Peyer's patch (tissue), 4 donors: ENCODE measurements around the gene FCGR3B.
"Not testable (repeated sequence)": the region's sequence is repeated elsewhere in the genome, so short reads cannot be mapped to it uniquely, and the experiment has no call there.

Experiments used
- POLR2A ChIP-seq, 2 donors: fragments of 450-650 bp; IDR thresholded peaks; one replicate each; pipeline ENCODE4 v1.5.1; 2017; ENCODE audit warnings: antibody characterized with exemption in 2 of 2, mild to moderate bottlenecking in 2 of 2, moderate library complexity in 2 of 2
- TF ChIP-seq, protein P1 (sequence below), 6 experiments: fragments of 450-650 bp in 4 of 6; fragments of 200-600 bp in 2 of 6; sonication (generic) in 1 of 6; IDR thresholded peaks; one replicate each; pipeline ENCODE4 v1.5.1; 2017 to 2019; ENCODE audit warnings: antibody characterized with exemption in 6 of 6, mild to moderate bottlenecking in 3 of 6, moderate library complexity in 1 of 6

DNA sequence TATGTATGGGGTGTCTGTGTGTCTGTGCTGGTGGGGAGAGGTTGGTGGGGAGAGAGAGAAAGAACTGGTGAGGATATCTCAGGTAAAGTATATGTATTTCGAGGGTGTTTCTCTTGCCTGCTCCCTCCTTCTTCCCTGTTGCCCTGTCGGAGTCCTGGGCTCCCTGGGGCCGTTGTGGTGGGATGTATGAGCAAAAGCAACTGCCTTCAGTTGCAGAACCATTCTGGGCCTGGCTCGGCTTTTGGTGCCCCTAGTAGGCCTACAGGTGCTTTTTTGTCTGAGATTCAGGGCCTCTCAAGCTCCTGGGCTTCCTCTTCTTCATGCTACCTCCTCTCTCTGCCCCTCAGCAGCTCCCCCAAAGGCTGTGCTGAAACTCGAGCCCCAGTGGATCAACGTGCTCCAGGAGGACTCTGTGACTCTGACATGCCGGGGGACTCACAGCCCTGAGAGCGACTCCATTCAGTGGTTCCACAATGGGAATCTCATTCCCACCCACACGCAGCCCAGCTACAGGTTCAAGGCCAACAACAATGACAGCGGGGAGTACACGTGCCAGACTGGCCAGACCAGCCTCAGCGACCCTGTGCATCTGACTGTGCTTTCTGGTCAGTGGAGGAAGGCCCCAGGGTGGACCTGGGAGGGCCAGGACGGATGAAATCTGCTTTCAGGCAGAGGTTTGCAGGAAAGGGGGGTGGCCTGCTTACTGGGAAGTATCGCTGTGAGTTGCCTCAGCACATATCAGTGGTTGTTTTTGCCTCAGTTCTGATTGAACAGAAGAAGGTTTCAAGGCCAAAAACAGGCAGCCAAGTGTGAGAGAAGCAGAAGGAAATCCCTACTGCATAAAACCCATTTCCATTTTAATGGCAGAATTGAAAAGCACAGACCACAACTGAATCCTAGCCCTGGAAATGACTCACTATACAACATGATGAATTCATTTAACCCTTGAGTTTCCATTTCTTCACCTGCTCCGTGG lies 40.4 kb upstream of the FCGR3B start:
- not testable (repeated sequence) for TF ChIP-seq POLR2A (IDR thresholded peaks at IDR 0.05)
- TF ChIP-seq, protein P1, sequence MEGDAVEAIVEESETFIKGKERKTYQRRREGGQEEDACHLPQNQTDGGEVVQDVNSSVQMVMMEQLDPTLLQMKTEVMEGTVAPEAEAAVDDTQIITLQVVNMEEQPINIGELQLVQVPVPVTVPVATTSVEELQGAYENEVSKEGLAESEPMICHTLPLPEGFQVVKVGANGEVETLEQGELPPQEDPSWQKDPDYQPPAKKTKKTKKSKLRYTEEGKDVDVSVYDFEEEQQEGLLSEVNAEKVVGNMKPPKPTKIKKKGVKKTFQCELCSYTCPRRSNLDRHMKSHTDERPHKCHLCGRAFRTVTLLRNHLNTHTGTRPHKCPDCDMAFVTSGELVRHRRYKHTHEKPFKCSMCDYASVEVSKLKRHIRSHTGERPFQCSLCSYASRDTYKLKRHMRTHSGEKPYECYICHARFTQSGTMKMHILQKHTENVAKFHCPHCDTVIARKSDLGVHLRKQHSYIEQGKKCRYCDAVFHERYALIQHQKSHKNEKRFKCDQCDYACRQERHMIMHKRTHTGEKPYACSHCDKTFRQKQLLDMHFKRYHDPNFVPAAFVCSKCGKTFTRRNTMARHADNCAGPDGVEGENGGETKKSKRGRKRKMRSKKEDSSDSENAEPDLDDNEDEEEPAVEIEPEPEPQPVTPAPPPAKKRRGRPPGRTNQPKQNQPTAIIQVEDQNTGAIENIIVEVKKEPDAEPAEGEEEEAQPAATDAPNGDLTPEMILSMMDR (IDR thresholded peaks at IDR 0.05): not testable (repeated sequence)
